DND-41 (cell line): Measurements from ENCODE around the gene ATP1A1.

Experiments used
- ATAC-seq: fragments of 200-7000 bp; cut with Tn5 transposase; 3 replicates; pipeline ENCODE4 v1.9.1; 2021; ENCODE audit warnings: low read depth; ENCODE audit not compliant: insufficient read depth
- DNase-seq: peaks from one replicate; pipeline ENCODE4 v3.0.0-alpha.2; 2020
- H2AFZ ChIP-seq: 2 replicates; pipeline ENCODE4 v1.6.0; 2012; ENCODE audit warnings: low read depth, low read length
- H3K27ac ChIP-seq: 2 replicates; pipeline ENCODE4 v1.5.1; 2012; ENCODE audit warnings: low read length, inconsistent platforms
- H3K27me3 ChIP-seq: fragments of 200-600 bp; sonication (generic); 2 replicates; pipeline ENCODE4 v1.6.0; 2012; ENCODE audit warnings: low read length, mild to moderate bottlenecking, inconsistent platforms; ENCODE audit not compliant: insufficient read depth, poor library complexity
- H3K36me3 ChIP-seq: 2 replicates; pipeline ENCODE4 v1.5.1; 2012; ENCODE audit warnings: low read length, inconsistent platforms; ENCODE audit not compliant: insufficient read depth
- H3K4me1 ChIP-seq: 2 replicates; pipeline ENCODE4 v1.5.1; 2012; ENCODE audit warnings: mild to moderate bottlenecking, low read length; ENCODE audit not compliant: insufficient read depth
- H3K4me2 ChIP-seq: 2 replicates; pipeline ENCODE4 v1.6.0; 2012; ENCODE audit warnings: mild to moderate bottlenecking, moderate library complexity, low read length, inconsistent platforms; ENCODE audit not compliant: insufficient read depth
- H3K4me3 ChIP-seq, 2 experiments: fragments of 200-600 bp in 1 of 2; shearing (Covaris generic) in 1 of 2; 2 replicates each; pipeline ENCODE4 v1.5.1; 2012 to 2016; ENCODE audit warnings: inconsistent platforms in 2 of 2, low read length in 2 of 2, mild to moderate bottlenecking in 2 of 2, low read depth in 1 of 2, moderate library complexity in 1 of 2
- H3K79me2 ChIP-seq: 2 replicates; pipeline ENCODE4 v1.6.0; 2012; ENCODE audit warnings: low read length, inconsistent platforms; ENCODE audit not compliant: insufficient read depth
- H3K9ac ChIP-seq: 2 replicates; pipeline ENCODE4 v1.6.0; 2012; ENCODE audit warnings: low read depth, mild to moderate bottlenecking, inconsistent platforms, low read length, moderate library complexity
- H3K9me3 ChIP-seq: 2 replicates; pipeline ENCODE4 v1.5.1; 2012; ENCODE audit warnings: low read length, moderate library complexity, mild to moderate bottlenecking, inconsistent platforms; ENCODE audit not compliant: insufficient read depth, severe bottlenecking
- H4K20me1 ChIP-seq: 2 replicates; pipeline ENCODE4 v1.6.0; 2012; ENCODE audit warnings: low read length; ENCODE audit not compliant: insufficient read depth
- CTCF ChIP-seq: IDR thresholded peaks from 2 replicates; pipeline ENCODE4 v1.5.1; 2012; ENCODE audit warnings: borderline replicate concordance, low read length, moderate library complexity, mild to moderate bottlenecking; ENCODE audit not compliant: poor library complexity, severe bottlenecking; ENCODE audit errors: extremely low read depth
- EZH2 ChIP-seq: IDR thresholded peaks from 3 replicates; pipeline ENCODE4 v1.6.1; 2012; ENCODE audit warnings: borderline replicate concordance, low read depth, mild to moderate bottlenecking, moderate library complexity, low read length, inconsistent platforms; ENCODE audit not compliant: severe bottlenecking

The ATP1A1 gene

DNA sequence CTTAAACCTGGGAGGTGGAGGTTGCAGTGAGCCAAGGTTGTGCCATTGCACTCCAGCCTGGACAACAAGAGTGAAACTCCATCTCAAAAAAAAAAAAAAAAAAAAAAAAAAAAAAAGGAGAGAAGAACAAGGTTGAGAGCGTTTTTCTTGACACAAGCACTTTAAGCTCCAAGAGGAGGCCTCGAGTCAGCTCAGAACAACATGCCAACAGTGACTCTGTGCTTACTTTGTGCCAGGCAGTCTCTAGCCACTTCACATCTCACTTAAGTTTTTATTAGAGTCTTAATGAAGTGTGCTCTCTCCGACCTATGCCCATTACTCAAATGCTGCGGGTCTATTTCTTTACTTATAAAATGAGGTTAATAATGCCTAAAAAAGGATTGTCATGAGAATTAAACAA is 13.0 kb downstream of the ATP1A1 start:
- TF ChIP-seq CTCF (no peak), EZH2 (no peak)
- H2AFZ ChIP-seq: no peak overlapping the region
- no peaks in the 10 kb centered on the region for H3K9me3 ChIP-seq
- peaks cover 69% of the 10 kb centered on the region for H3K36me3 ChIP-seq
- H4K20me1 ChIP-seq: peaks cover 9% of the 10 kb centered on the region; the same call in 1 of the 2 replicates
- H3K4me1 ChIP-seq: no peaks in the 10 kb centered on the region
- ATAC-seq (no peak), DNase-seq (no peak)
- peaks cover 26% of the 10 kb centered on the region for H3K79me2 ChIP-seq
- H3K4me2 ChIP-seq: no peak overlapping the region
- no peak overlapping the region for H3K27ac ChIP-seq
- H3K4me3 ChIP-seq: no peak overlapping the region
- no peaks in the 10 kb centered on the region for H3K27me3 ChIP-seq
- no peak overlapping the region for H3K9ac ChIP-seq

DNA sequence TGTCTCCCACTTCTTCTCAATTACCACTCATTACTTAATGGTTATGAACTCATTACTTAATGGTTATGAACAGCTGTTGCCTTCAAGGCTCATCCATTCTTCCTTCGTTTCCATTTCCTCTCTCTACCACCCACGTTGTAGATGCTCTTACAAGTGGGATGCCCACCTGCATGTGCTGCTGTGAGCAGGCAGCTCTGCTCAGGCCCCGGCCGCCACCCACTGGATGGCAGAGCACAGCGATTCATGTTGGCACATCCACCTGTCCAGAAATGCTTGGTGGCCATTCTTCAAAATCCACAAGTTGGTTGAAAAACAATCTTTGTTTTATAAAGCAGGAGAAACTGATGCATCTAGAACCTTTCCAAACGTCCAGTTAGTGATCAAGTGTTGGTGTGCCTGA is 14.5 kb downstream of the ATP1A1 start:
- no peak overlapping the region for H3K27ac ChIP-seq
- H3K4me2 ChIP-seq: no peak overlapping the region
- peaks cover 11% of the 10 kb centered on the region for H3K79me2 ChIP-seq
- H3K4me1 ChIP-seq: no peaks in the 10 kb centered on the region
- ATAC-seq (no peak), DNase-seq (no peak)
- H3K9ac ChIP-seq: no peak overlapping the region
- no peak overlapping the region for H3K4me3 ChIP-seq
- TF ChIP-seq CTCF (no peak), EZH2 (no peak)
- H4K20me1 ChIP-seq: peaks cover 7% of the 10 kb centered on the region; the same call in 1 of the 2 replicates
- peaks cover 84% of the 10 kb centered on the region for H3K36me3 ChIP-seq
- no peaks in the 10 kb centered on the region for H3K27me3 ChIP-seq
- no peak overlapping the region for H2AFZ ChIP-seq
- H3K9me3 ChIP-seq: no peaks in the 10 kb centered on the region

- Histone ChIP-seq H3K4me1 (no peaks in the 10 kb centered on the region), H3K27me3 (no peaks in the 10 kb centered on the region), H4K20me1 (peaks cover 7% of the 10 kb centered on the region; the same call in 1 of the 2 replicates), H3K9me3 (no peaks in the 10 kb centered on the region), H3K27ac (no peak overlapping the region), H3K9ac (no peak overlapping the region), H3K4me2 (no peak overlapping the region), H3K4me3 (no peak overlapping the region), H3K79me2 (peaks cover 6% of the 10 kb centered on the region), H3K36me3 (peaks cover 89% of the 10 kb centered on the region), H2AFZ (no peak overlapping the region)
- no peak for TF ChIP-seq CTCF
- ATAC-seq (no peak), DNase-seq (no peak)
These were observed 15.1 kb downstream of the ATP1A1 start for GRCh38 chr1:116388122-116388521.

- no peak overlapping the region for H3K4me3 ChIP-seq
- no peaks in the 10 kb centered on the region for H4K20me1 ChIP-seq
- H3K9me3 ChIP-seq: no peaks in the 10 kb centered on the region
- H2AFZ ChIP-seq: no peak overlapping the region
- no peak for TF ChIP-seq CTCF
- no peak for TF ChIP-seq EZH2
- no peak for ATAC-seq
- no peaks in the 10 kb centered on the region for H3K4me1 ChIP-seq
- no peaks in the 10 kb centered on the region for H3K27me3 ChIP-seq
- H3K79me2 ChIP-seq: no peaks in the 10 kb centered on the region
- no peak overlapping the region for H3K27ac ChIP-seq
- peaks cover 96% of the 10 kb centered on the region for H3K36me3 ChIP-seq
- no peak overlapping the region for H3K4me2 ChIP-seq
- H3K9ac ChIP-seq: no peak overlapping the region
- DNase-seq: no peak
These were observed 16.0 kb downstream of the ATP1A1 start for GRCh38 chr1:116389013-116389412.
